Left kidney (tissue), 2 donors: ENCODE data around the gene ALG13. TPM values are rescaled to one million over a fixed set of nuclear protein-coding genes. Genes with fewer than 3 reads are reported as not detected.
"Not testable (repeated sequence)": the region's sequence is repeated elsewhere in the genome, so short reads cannot be mapped to it uniquely, and the experiment has no call there.

Experiments used
- DNase-seq: peaks from one replicate; pipeline ENCODE4 v3.0.0-alpha.2; 2013
- polyA plus RNA-seq: library from polyadenylated mRNA; unstranded; fragments of 120-200 nt; gene quantifications from one replicate; pipeline ENCODE4 v1.2.1, GENCODE V29; 2013; ENCODE audit not compliant: insufficient read length

The ALG13 gene
- polyA plus RNA-seq, 1 donor = 71.7 TPM

DNA sequence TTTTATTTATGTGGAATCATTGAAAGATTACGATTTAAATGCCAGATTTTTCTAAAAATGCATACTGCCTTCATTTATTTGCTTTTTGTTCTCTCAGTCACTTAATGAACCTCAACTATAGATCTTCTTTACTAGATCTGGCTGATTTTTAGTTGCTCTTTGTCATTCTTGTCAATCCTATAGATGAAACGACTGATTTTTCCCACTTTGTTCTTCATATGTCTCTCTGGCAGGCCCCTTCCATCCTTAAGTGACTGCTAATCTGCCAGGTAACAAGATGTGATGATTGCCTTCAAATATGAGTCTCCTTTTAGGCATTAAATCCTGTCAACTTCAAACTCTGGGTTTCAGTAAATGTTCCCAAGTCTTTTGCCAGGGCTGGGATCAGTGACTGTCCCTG is 61.0 kb downstream of the ALG13 start:
- DNase-seq = no peak

DNA sequence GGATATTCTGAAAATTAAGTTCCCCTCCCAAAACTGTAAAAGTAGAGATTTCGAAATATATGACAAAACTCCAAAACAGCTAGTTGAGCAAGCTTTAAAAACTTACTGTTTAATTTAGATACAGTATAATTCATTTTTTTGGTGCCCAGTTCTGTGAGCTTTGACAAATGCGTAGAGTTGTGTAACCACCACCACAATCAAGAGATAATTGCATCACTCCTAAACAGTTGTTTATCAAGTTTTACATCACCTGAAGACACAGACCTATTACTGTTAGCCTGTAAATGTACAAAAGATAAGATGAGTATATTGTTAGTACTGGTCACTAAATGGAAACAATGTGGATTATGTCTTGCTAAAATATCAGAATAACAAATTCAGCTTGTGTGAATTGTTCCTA is 62.3 kb downstream of the ALG13 start:
- no peak for DNase-seq

DNA sequence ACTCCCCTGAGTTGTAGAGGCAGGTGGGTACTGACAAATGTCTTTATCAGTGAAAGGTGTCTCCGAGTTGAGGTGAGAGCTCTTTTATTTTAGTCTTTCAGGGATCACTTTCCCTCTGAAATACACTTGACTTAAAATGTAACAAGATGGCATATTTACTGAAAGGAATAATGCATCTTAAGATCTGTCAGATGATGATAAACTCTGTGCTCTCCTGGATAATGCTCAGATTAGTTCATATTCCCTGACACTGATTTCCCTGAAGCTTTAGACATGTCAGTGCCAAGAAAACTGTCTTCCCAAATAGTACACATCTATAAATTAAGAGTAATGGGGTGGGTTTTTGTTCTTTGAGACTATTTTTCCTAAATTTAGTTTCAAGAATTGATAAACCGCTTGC is 75.5 kb downstream of the ALG13 start:
- DNase-seq = no peak

DNA sequence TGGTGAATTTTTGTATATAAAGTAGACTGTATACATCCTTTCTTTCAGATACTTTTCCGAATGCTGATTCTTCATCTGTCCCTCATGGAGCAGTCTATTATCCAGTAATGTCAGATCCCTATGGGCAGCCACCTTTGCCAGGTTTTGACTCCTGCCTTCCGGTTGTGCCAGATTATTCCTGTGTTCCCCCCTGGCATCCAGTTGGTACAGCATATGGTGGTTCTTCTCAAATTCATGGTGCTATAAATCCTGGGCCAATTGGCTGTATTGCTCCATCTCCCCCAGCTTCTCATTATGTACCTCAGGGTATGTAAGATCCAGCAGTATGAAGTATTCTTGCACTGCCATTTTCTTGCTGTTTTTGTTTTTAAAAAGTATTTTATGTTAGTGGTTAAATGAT is 78.7 kb downstream of the ALG13 start:
- no peak for DNase-seq

DNA sequence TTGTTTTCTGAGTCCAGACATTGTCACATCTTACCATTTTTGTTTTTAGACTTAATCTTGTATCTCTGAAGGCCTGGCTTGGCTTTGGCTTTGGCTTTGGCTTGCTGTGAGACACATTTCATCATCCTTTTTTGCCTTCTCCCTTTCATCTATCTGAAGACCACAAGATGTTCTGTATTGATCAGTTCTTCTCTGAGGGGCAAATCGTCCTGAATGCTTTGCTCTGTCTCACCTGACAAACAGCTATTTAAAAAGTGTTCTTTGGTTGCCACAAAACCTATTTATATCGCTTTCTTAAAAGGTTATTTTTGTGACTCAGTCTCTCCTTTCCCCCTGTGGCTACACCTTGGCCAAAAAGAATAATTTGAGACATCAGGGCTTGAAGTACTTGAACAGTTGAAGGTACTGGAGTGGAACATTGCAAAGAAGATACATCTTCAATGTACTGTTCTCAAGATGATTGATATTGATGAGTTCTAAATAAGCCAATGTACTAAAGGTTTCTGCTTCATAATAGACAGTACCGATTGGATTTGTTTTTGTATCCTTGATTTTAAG is 80.7 kb downstream of the ALG13 start:
- no peak for DNase-seq

DNA sequence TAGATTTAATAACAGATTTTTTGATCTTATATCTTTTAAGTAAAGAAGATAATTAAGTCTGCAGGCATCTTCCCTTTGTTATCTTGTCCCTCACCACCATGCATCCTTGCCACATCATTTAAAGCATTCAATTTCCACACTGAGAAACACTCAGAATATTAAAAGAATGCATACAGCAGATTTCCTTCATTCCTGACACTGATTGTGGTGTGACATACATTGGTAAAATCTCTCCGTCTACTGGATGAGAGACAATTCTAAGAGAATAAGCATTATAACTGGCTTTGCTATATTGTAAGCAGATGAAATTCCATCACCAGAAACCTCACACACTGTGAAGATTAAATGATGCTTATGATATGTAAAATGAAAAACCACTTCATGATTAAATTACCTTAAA is 97.6 kb downstream of the ALG13 start:
- no peak for DNase-seq

DNA sequence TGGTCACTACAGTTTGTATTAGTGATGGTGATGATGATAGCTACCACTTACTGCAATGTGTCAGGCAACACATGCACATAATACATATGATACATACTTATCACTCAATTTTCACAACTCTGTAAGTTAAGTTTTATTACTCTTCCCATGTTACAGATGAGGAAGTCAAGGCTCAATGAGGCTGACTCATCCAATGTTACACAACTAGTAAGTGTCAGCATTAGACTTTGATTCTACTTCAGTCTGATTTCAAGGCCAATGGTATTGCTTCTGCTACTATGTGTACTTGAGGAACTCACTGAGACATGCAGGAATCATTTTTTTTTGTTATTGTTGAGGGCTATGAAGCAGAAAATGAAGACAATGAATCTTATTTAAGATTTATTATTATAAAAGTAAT is 98.6 kb downstream of the ALG13 start:
- no peak for DNase-seq

DNA sequence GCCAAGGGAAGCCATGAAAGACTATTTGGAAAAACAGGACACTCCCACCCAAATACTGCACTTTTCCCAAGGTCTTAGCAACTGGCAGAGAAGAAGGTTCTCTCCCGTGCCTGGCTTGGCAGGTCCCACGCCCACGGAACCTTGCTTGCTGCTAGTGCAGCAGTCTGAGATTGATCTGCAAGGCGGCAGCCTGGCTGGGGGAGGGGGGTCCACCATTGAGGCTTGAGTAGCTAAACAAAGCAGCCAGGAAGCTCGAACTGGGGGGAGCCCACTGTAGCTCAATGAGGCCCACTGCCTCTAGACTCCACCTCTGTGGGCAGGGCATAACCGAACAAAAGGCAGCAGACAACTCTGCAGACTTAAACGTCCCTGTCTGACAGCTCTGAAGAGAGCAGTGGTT is 103.7 kb downstream of the ALG13 start:
- DNase-seq = no peak

DNA sequence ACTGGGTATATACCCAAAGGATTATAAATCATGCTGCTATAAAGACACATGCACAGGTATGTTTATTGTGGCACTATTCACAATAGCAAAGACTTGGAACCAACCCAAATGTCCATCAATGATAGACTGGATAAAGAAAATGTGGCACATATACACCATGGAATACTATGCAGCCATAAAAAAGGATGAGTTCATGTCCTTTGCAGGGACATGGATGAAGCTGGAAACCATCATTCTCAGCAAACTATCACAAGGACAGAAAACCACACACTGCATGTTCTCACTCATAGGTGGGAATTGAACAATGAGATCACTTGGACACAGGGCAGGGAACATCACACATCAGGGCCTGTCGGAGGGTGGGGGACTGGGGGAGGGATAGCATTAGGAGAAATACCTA is 109.1 kb downstream of the ALG13 start:
- not testable (repeated sequence) for DNase-seq

Other genes starting within 250 kb of the ALG13 start
- 0.05 TPM for gene SERTM2, start 169.5 kb upstream of the ALG13 start, polyA plus RNA-seq
- gene TRPC5OS, start 195.0 kb downstream of the ALG13 start, polyA plus RNA-seq = 0.13 TPM